Middle frontal gyrus (tissue), 1 donor: ENCODE data around the gene CYP1A2.

Experiments
- DNase-seq: peaks from one replicate; pipeline ENCODE4 v3.0.0-alpha.2; 2015; ENCODE audit warnings: low spot score; ENCODE audit errors: extremely low spot score

The CYP1A2 gene

GRCh38 chr15:74802862-74803447 is 54.3 kb downstream of the CYP1A2 start:
- no peak for DNase-seq

GRCh38 chr15:74804935-74805334 is 56.3 kb downstream of the CYP1A2 start:
- no peak for DNase-seq
